GM13976 (cell line): ENCODE results near the gene UNC119.

Source experiments
- DNase-seq: peaks from one replicate; pipeline ENCODE4 v3.0.0; 2012; ENCODE audit warnings: low spot score
- in situ Hi-C: fragments of 300-500 bp; cut with MboI; formaldehyde crosslinking; loops from one replicate; pipeline ENCODE4 v1.12.0; 2022; ENCODE audit warnings: low sequenced_read_pairs, mixed read lengths, inconsistent platforms; ENCODE audit not compliant: unreplicated experiment
- TF ChIP-seq, protein P1 (sequence below): IDR thresholded peaks from 2 replicates; pipeline ENCODE4 v1.5.1; 2012; ENCODE audit warnings: borderline replicate concordance, mild to moderate bottlenecking; ENCODE audit not compliant: insufficient read depth; ENCODE audit errors: extremely low read depth, missing control alignments, control extremely low read depth

UNC119 gene

DNA sequence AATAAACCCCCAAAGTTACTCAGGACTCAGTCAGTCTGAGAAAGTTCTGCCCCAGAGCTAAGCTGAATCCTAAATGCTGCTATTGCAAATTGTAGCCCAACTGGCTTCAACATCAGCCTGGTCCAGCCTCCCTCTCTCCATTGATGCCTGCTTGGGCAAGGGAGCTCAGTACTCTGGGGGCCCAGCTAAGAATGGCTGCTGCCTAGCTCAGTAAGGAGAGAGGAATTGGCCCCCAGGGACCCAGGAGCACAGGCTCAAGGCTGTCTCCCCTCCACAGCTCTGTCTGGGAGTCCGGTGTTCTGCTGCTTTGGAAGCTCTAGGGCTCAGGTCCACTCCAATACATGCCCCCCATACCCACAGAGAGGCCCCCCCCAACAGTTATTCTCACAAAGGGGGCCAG lies 1.6 kb downstream of the UNC119 start:
- TF ChIP-seq, protein P1, sequence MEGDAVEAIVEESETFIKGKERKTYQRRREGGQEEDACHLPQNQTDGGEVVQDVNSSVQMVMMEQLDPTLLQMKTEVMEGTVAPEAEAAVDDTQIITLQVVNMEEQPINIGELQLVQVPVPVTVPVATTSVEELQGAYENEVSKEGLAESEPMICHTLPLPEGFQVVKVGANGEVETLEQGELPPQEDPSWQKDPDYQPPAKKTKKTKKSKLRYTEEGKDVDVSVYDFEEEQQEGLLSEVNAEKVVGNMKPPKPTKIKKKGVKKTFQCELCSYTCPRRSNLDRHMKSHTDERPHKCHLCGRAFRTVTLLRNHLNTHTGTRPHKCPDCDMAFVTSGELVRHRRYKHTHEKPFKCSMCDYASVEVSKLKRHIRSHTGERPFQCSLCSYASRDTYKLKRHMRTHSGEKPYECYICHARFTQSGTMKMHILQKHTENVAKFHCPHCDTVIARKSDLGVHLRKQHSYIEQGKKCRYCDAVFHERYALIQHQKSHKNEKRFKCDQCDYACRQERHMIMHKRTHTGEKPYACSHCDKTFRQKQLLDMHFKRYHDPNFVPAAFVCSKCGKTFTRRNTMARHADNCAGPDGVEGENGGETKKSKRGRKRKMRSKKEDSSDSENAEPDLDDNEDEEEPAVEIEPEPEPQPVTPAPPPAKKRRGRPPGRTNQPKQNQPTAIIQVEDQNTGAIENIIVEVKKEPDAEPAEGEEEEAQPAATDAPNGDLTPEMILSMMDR, result no peak
- DNase-seq, result no peak
- in situ Hi-C loops, result no loop called here

DNA sequence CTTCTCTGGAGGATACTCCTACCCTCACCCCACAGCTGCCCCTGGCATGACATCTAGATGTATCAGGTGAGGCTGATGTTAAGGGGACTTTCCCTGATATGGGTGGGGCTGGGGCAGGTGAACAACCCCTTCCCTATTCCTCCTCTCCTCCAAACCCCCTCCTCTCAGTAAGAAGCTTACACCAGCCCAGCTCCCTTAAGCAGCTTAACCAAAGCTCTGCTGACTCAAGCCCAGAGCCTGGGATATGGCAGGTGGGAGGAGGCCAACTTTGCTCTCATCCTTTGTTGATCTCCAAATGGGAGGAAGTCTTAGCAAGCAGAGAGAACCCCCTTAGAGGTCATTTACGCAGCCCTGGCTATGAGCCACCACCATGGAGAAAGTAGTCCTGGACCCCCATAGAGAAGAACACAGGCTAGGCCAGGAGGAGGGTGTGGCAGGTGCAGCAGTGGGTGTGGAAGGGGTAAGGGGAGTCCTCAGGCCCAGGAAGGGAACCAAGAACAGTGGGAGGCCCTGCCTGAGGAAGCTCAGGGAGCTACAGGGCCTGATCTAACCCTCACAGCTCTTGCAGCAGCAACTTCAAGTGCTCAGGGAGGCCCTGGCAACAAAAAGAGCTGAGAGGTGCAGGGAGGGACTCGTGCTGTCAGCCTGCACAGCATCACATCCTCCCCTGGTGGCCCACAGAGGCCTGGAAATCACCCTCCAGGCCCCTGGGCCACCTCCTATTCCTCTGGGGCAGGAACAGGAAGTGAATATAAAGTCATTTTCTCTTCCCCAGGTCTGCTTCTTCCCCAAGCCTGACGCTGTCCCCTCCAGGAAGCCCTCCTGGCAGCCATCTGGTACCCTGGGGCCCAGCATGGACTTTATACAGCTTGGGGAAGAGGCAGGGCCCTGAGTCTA lies 2.9 kb downstream of the UNC119 start:
- TF ChIP-seq, protein P1, result no peak
- peak; percentile 82 for DNase-seq
- in situ Hi-C loops, result loop anchor here (10.0 kb wide), 1 partner anchor 55 kb away; no protein-coding TSS in a partner anchor

DNA sequence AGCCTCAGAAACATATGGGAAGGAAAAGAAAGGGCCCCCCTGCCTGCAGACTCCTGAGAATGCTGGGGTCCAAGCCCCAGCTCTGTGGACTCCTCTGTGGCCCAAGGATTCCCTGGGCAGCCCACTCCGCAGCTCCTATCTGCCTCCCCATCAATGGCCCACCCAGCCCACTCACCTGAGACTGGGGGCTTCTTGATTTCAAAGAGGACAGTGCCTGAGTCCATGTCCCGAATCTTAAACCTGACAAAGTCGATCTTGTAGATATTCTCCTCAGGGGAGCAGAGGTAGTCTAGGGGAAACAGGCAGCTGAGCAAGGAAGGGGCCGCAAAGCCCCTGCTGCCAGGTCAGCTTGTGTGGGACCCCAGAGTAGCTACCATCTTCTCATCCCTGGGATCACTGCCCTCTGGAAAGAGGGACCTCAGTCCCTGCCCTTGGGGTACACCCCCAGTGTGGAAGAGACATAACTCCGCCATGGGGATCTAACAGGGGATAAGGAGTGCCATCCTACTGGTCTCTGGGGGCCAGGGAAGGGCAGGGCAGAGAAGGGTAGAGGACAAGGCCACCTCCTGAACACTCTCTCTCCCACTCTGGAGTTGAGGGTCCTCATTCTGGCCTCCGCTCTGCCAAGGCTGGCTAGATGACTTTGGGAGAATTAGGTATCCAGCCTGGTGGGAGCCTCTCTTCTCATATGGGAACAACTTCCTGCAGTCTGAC lies 3.9 kb downstream of the UNC119 start:
- in situ Hi-C loops, result loop anchor here (10.0 kb wide), 1 partner anchor 54 kb away; no protein-coding TSS in a partner anchor

DNA sequence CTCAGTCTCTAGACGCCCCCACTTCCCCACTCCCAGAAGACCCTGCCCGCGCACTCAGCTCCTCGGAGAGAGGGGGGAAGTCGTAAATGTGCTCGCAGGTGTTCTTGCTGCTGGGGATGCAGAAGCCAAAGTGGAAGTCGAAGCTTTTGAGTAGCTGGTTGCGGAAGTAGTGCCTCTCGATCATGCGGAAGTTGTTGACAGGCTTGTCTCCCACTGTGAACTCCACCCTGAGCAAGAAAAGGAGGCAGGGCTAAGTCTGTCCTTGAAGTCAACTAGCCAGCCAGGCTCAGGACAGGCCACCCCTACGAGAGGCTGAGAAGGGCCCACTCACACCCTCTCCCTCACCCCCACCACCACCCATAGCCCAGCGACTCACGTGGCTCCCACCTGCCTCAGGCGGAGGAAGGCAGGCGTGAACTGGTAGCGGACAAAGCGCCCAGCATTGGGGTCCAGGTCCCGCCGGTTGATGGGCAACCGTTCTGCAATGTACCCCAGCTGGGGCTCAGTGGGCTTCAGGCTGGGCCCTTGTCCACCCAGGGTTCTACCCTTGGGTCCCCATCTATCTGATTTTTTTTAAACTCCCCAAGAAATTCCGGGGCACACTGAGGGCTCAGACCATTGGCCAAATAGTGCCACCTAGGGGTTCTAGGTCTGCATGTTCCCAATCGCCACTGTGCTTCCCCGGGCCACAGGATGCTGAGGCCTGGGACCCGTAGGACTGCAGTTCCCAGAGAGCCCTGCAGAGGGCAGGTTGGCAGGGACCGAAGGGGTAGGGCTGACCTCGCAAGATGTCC lies 4.6 kb downstream of the UNC119 start:
- TF ChIP-seq, protein P1, result peak; percentile 82

More for the DNA sequence above, 3.9 kb downstream of the UNC119 start:
- no peak for DNase-seq
- TF ChIP-seq, protein P1, result no peak

DNA sequence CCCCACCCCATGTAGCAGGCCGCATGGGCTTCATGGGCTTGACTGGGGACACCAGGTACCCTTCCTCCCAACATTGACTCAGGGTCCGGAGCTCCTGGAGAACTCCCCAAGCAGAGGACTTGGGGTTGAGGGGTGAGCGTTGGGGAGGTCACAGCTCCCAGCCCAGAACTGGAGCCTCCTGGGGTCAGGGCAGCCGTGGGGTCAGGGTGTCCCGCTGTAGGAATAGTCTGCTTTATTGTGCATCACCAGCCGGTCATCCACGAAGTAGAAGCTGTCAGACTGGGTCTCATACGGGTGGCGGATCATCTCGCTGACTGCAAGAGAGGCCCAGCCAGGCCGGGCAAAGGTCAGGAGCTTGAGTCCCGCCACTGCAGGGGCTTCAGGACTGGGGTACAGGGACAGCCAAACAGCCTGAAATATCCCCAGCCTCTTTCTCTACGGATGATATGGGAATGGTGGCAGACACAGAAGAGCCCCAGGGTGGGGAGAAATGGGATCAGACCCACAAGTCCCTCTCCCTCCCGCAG lies 5.3 kb downstream of the UNC119 start:
- TF ChIP-seq, protein P1, result no peak
- DNase-seq, result no peak
- in situ Hi-C loops, result loop anchor here (10.0 kb wide), 1 partner anchor 52 kb away; no protein-coding TSS in a partner anchor

More for the DNA sequence above, 4.6 kb downstream of the UNC119 start:
- in situ Hi-C loops, result loop anchor here (10.0 kb wide), 1 partner anchor 53 kb away; no protein-coding TSS in a partner anchor
- DNase-seq, result peak; percentile 89

DNA sequence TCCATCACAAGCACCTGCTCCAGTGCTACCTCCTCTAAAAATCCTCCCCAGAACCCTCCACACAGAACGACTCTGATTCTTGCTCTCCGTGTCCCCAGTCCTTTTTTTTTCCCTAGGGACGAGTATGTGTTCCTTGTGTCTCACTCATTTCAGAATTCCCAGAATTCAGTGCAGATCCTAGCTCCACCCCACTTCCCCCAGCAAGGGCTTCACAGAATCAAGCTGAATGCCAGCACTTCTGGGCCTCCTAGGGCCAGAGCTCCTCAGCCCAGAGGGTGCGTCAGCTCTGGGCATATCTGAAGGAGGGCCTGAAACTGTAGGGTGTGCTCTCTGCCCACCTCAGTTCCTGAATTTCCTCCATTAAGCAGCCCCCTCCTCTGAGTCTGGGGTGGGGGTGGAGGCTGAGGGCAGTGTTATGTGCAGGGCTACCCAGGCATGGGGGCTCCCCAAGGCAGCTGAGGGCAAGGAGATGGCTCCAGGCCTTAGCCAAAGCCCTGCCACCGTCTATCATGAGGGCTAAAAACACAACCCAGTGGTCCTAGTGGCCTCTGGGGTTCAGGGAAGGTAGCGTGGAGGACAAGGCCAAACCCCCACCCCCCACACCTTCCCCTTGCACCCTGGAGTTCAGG lies 6.5 kb downstream of the UNC119 start:
- no peak for DNase-seq
- TF ChIP-seq, protein P1, result no peak
- in situ Hi-C loops, result loop anchor here (10.0 kb wide), 1 partner anchor 51 kb away; no protein-coding TSS in a partner anchor
